Loucy (cell line): ENCODE measurements around the gene MPHOSPH9.

Experiments used
- H2AFZ ChIP-seq: fragments of 200-600 bp; sonication (generic); 2 replicates; pipeline ENCODE4 v1.6.0; 2016; ENCODE audit warnings: antibody characterized with exemption, mild to moderate bottlenecking, low read length, moderate library complexity
- H3F3A ChIP-seq: fragments of 200-600 bp; 2 replicates; pipeline ENCODE4 v1.6.0; 2016; ENCODE audit warnings: antibody characterized with exemption, low read depth, mild to moderate bottlenecking
- H3K27me3 ChIP-seq: fragments of 200-600 bp; sonication (generic); 2 replicates; pipeline ENCODE4 v1.6.1; 2014; ENCODE audit warnings: low read length, mild to moderate bottlenecking; ENCODE audit not compliant: insufficient read depth, poor library complexity, severe bottlenecking
- H3K36me3 ChIP-seq: fragments of 200-600 bp; sonication (generic); 2 replicates; pipeline ENCODE4 v1.6.1; 2016; ENCODE audit warnings: low read length; ENCODE audit not compliant: insufficient read depth
- H3K4me1 ChIP-seq: fragments of 200-600 bp; sonication (generic); 2 replicates; pipeline ENCODE4 v1.5.1; 2014; ENCODE audit warnings: low read length, mild to moderate bottlenecking; ENCODE audit not compliant: insufficient read depth, poor library complexity, severe bottlenecking
- H3K4me2 ChIP-seq: fragments of 200-600 bp; sonication (generic); 2 replicates; pipeline ENCODE4 v1.6.0; 2014; ENCODE audit warnings: antibody characterized with exemption, low read length, low read depth, mild to moderate bottlenecking; ENCODE audit not compliant: poor library complexity, severe bottlenecking
- H3K4me3 ChIP-seq: fragments of 200-600 bp; sonication (generic); 2 replicates; pipeline ENCODE4 v1.5.1; 2014; ENCODE audit warnings: low read length, mild to moderate bottlenecking, mixed read lengths; ENCODE audit not compliant: poor library complexity, severe bottlenecking
- H3K79me2 ChIP-seq: fragments of 200-600 bp; sonication (generic); 2 replicates; pipeline ENCODE4 v1.6.1; 2014; ENCODE audit warnings: low read length; ENCODE audit not compliant: insufficient read depth
- H3K9ac ChIP-seq: fragments of 200-600 bp; sonication (generic); 2 replicates; pipeline ENCODE4 v1.6.0; 2014; ENCODE audit warnings: mild to moderate bottlenecking, low read depth, low read length, moderate library complexity; ENCODE audit not compliant: poor library complexity, severe bottlenecking
- H3K9me2 ChIP-seq: fragments of 200-600 bp; sonication (generic); replicated peaks from 2 replicates; pipeline ENCODE4 v1.6.1; 2016; ENCODE audit warnings: low read depth, low read length, mixed read lengths
- H3K9me3 ChIP-seq: fragments of 200-600 bp; sonication (generic); 2 replicates; pipeline ENCODE4 v1.6.1; 2014; ENCODE audit warnings: mild to moderate bottlenecking, antibody characterized with exemption, low read length, low read depth; ENCODE audit not compliant: insufficient read depth
- H4K20me1 ChIP-seq: fragments of 200-600 bp; sonication (generic); 2 replicates; pipeline ENCODE4 v1.6.0; 2014; ENCODE audit warnings: antibody characterized with exemption, low read length, mild to moderate bottlenecking; ENCODE audit not compliant: insufficient read depth, poor library complexity, severe bottlenecking
- CTCF ChIP-seq: fragments of 200-600 bp; sonication (generic); conservative IDR thresholded peaks from 2 replicates; pipeline ENCODE4 v1.5.1; 2014; ENCODE audit warnings: mild to moderate bottlenecking, antibody characterized with exemption, low read length
- EZH2phosphoT487 ChIP-seq: fragments of 200-600 bp; IDR thresholded peaks from 2 replicates; pipeline ENCODE4 v1.6.1; 2018; ENCODE audit warnings: antibody characterized with exemption, mild to moderate bottlenecking, moderate library complexity, borderline replicate concordance

The MPHOSPH9 gene

GRCh38 chr12:123238961-123239360 lies 6.0 kb upstream of the MPHOSPH9 start:
- no peaks in the 10 kb centered on the region for H3K9me3 ChIP-seq
- H3K4me3 ChIP-seq = no peak overlapping the region
- H3K4me1 ChIP-seq = peaks cover 23% of the 10 kb centered on the region
- no peak overlapping the region for H2AFZ ChIP-seq
- peak overlapping the region; percentile 19 for H3K9ac ChIP-seq
- no peak overlapping the region for H3K4me2 ChIP-seq
- H3K9me2 ChIP-seq = no peaks in the 10 kb centered on the region
- TF ChIP-seq EZH2phosphoT487 = no peak
- no peak for TF ChIP-seq CTCF
- no peaks in the 10 kb centered on the region for H3K36me3 ChIP-seq
- H3K79me2 ChIP-seq = peaks cover 43% of the 10 kb centered on the region
- H3K27me3 ChIP-seq = no peaks in the 10 kb centered on the region
- peaks cover 5% of the 10 kb centered on the region for H3F3A ChIP-seq
- peaks cover 25% of the 10 kb centered on the region for H4K20me1 ChIP-seq

DNA sequence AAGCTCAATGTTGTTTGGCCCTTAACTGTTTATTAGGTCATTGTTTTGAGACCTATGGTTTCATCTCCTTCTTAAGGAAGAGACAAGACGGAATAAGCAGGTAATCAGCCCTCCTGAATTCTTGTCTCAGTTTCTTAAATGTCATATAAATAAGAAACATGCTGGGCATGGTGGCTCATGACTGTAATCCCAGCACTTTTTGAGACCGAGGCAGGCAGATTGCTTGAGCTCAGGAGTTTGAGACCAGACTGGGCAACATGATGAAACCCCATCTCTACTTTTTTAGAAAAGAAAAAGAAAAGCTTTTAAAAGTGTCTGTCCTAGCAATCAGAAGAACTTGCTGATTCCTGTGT lies 5.4 kb upstream of the MPHOSPH9 start:
- peaks cover 49% of the 10 kb centered on the region for H3K79me2 ChIP-seq

GRCh38 chr12:123237646-123238329 lies 4.8 kb upstream of the MPHOSPH9 start:
- Histone ChIP-seq H2AFZ (no peak overlapping the region), H3K4me1 (peaks cover 23% of the 10 kb centered on the region), H3K9me2 (no peaks in the 10 kb centered on the region), H3K4me2 (peak overlapping the region; percentile 44), H3K9me3 (no peaks in the 10 kb centered on the region), H4K20me1 (peaks cover 26% of the 10 kb centered on the region), H3K79me2 (peaks cover 49% of the 10 kb centered on the region), H3F3A (peaks cover 5% of the 10 kb centered on the region), H3K36me3 (no peaks in the 10 kb centered on the region), H3K27me3 (no peaks in the 10 kb centered on the region), H3K4me3 (no peak overlapping the region), H3K9ac (no peak overlapping the region)
- TF ChIP-seq EZH2phosphoT487 (no peak), CTCF (peak; percentile 86)

More for the DNA sequence above, 5.4 kb upstream of the MPHOSPH9 start:
- H3K27me3 ChIP-seq = no peaks in the 10 kb centered on the region
- no peaks in the 10 kb centered on the region for H3K9me2 ChIP-seq
- no peaks in the 10 kb centered on the region for H3K9me3 ChIP-seq
- H3K36me3 ChIP-seq = no peaks in the 10 kb centered on the region
- H3K4me1 ChIP-seq = peaks cover 23% of the 10 kb centered on the region
- H4K20me1 ChIP-seq = peaks cover 26% of the 10 kb centered on the region
- TF ChIP-seq CTCF (no peak), EZH2phosphoT487 (no peak)
- H3F3A ChIP-seq = peaks cover 5% of the 10 kb centered on the region
- peak overlapping the region; percentile 20 for H3K4me3 ChIP-seq
- no peak overlapping the region for H2AFZ ChIP-seq
- H3K9ac ChIP-seq = peak overlapping the region; percentile 19
- peak overlapping the region; percentile 44 for H3K4me2 ChIP-seq
